ENCODE results near the gene PCDHGA10. TPM values are rescaled to one million over a fixed set of nuclear protein-coding genes. Genes with fewer than 3 reads are reported as not detected.

The PCDHGA10 gene
- total and polyA plus RNA-seq, 2 experiments from 2014 or later: 4.6 to 11.1 TPM

DNA sequence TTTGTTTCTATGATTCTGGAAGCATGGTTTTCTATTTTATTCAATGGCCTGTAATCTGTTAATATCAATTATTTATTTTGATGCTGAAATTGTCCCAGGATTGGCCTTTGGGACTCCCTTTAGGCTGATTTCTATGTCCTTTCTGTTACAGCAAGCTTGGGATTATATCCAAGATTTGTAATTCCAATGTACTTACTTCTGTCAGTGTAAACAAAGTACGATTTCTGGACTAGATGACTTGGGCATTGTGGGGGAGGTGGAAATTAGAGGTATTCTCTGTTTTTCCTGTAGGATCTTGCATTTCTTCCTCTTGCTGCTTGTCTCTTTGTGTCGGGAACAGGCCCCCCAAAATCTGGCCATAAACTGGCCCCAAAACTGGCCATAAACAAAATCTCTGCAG is 21.2 kb downstream of the PCDHGA10 start:
- peak overlapping the region; percentile 59 for H3K4me2 ChIP-seq (ENCODE audit: unreplicated experiment)
- peaks cover 52% of the 10 kb centered on the region for H3K79me2 ChIP-seq (ENCODE audit: insufficient read depth)
- H3K27ac ChIP-seq: peak overlapping the region; percentile 8; the same call in 1 of the 2 replicates
- no peaks in the 10 kb centered on the region for H3K36me3 ChIP-seq (ENCODE audit: low read depth)
- 52 to 54% methylated on average over 2 of the region's 2 CpGs for WGBS, 2 experiments (ENCODE audit: low coverage in 1 of 2, low lambda C conversion rate in 2 of 2, missing lambda C conversion rate in 2 of 2)
- H4K20me1 ChIP-seq (ENCODE audit: insufficient read depth): no peaks in the 10 kb centered on the region
- peaks cover 20% of the 10 kb centered on the region for H3F3A ChIP-seq (ENCODE audit: insufficient read depth)
- H3K4me3 ChIP-seq: 0 out of 2 replicates have a peak overlapping the region, but pooled peaks have one; percentile 23
- H2AFZ ChIP-seq: no peak overlapping the region
- no peaks in the 10 kb centered on the region for H3K27me3 ChIP-seq (replicated peaks; ENCODE audit: insufficient read depth)
- TF ChIP-seq EZH2phosphoT487 (IDR thresholded peaks at IDR 0.05; ENCODE audit: insufficient read depth, low read depth) (no peak), EZH2 (IDR thresholded peaks at IDR 0.05; ENCODE audit: insufficient read depth, poor library complexity, severe bottlenecking) (no peak)
- H3K9me2 ChIP-seq (ENCODE audit: insufficient read depth): no peaks in the 10 kb centered on the region
- no peak overlapping the region for H3K9ac ChIP-seq
- in situ Hi-C loops (cut with MboI): no loop called here
- no peaks in the 10 kb centered on the region for H3K9me3 ChIP-seq (ENCODE audit: low read depth)
- peaks cover 29% of the 10 kb centered on the region for H3K4me1 ChIP-seq (ENCODE audit: insufficient read depth)
- peak; percentile 71 for DNase-seq

DNA sequence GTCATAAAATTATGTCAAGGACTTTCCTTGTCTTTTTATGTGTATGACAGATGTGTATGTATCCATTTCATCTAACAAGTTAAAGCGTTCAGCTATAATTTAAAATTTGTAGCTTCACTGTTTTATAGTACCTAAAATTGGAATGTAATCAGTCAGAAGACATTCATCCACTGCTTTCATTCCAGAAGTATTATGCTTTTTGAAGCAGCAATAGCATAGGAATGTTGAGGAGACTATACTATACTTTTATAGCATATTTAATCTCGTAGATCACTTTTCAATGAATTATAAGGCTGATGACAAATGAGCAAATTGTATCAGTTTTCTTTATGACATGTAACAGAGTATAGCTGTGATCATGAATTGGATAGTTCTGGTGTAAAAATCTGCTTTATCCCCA is 24.4 kb downstream of the PCDHGA10 start:
- peak; percentile 69 for DNase-seq
- H4K20me1 ChIP-seq (ENCODE audit: insufficient read depth): no peaks in the 10 kb centered on the region
- peaks cover 20% of the 10 kb centered on the region for H3F3A ChIP-seq (ENCODE audit: insufficient read depth)
- H3K27me3 ChIP-seq (replicated peaks; ENCODE audit: insufficient read depth): no peaks in the 10 kb centered on the region
- 26 to 31% methylated on average over 2 of the region's 2 CpGs for whole genome bisulfite sequencing, 2 experiments (ENCODE audit: low coverage in 1 of 2, low lambda C conversion rate in 2 of 2, missing lambda C conversion rate in 2 of 2)
- H3K36me3 ChIP-seq (ENCODE audit: low read depth): no peaks in the 10 kb centered on the region
- H3K4me1 ChIP-seq (ENCODE audit: insufficient read depth): peaks cover 36% of the 10 kb centered on the region
- peak overlapping the region; percentile 39 for H3K27ac ChIP-seq
- in situ Hi-C loops (cut with MboI): no loop called here
- peak overlapping the region; percentile 46 for H3K4me2 ChIP-seq (ENCODE audit: unreplicated experiment)
- peaks cover 67% of the 10 kb centered on the region for H3K79me2 ChIP-seq (ENCODE audit: insufficient read depth)
- H3K9me3 ChIP-seq (ENCODE audit: low read depth): no peaks in the 10 kb centered on the region
- TF ChIP-seq EZH2 (IDR thresholded peaks at IDR 0.05; ENCODE audit: insufficient read depth, poor library complexity, severe bottlenecking) (no peak), EZH2phosphoT487 (IDR thresholded peaks at IDR 0.05; ENCODE audit: insufficient read depth, low read depth) (no peak)
- no peak overlapping the region for H2AFZ ChIP-seq
- no peaks in the 10 kb centered on the region for H3K9me2 ChIP-seq (ENCODE audit: insufficient read depth)
- H3K9ac ChIP-seq: no peak overlapping the region
- peak overlapping the region; percentile 19 for H3K4me3 ChIP-seq

DNA sequence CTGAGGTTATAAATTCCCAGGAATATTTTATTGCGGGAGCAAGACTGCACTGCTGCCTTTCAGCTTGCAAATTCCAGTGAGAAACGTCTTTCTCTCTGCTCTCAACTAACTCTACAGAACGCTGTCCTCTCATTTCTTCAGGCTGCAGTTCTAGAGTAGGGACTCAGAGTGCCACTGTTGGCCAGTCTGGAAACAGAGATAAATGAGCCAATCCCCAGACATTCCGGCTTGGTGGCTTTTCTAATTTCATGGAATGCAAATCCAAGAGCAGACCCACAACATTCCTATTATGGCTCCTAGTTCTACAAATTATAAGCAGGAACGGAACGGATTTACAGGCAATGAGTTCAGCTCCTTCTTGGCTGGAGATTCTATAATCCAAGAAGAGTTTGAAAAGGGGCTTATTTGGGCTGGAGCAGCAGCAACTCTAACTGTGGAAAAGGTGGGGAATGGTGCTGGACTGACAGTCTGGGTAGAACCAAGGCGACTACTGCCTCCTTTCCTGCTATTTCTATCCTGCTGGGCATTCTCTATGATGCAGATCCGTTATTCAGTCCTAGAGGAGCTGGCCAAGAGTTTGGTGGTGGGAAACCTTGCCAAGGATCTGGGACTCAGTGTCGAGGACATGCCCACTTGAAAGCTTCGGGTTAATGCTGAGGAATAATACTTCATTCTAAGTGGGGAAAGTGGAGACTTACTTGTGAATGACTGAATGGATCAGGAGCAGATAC is 26.8 kb downstream of the PCDHGA10 start:
- 33 to 34% methylated on average over 10 of the region's 10 CpGs for WGBS, 2 experiments (ENCODE audit: low coverage in 1 of 2, low lambda C conversion rate in 2 of 2, missing lambda C conversion rate in 2 of 2)
- Histone ChIP-seq H3K9me3 (ENCODE audit: low read depth) (no peaks in the 10 kb centered on the region), H3K27me3 (replicated peaks; ENCODE audit: insufficient read depth) (no peaks in the 10 kb centered on the region), H3K36me3 (ENCODE audit: low read depth) (no peaks in the 10 kb centered on the region), H3K4me1 (ENCODE audit: insufficient read depth) (peaks cover 24% of the 10 kb centered on the region), H4K20me1 (ENCODE audit: insufficient read depth) (no peaks in the 10 kb centered on the region), H3K4me3 (no peak overlapping the region), H3K4me2 (ENCODE audit: unreplicated experiment) (peak overlapping the region; percentile 13), H3K9me2 (ENCODE audit: insufficient read depth) (no peaks in the 10 kb centered on the region), H3F3A (ENCODE audit: insufficient read depth) (peaks cover 12% of the 10 kb centered on the region; the same call in 1 of the 2 replicates), H3K79me2 (ENCODE audit: insufficient read depth) (peaks cover 79% of the 10 kb centered on the region), H2AFZ (no peak overlapping the region), H3K27ac (peak overlapping the region; percentile 9), H3K9ac (no peak overlapping the region)
- DNase-seq: peak; percentile 62
- TF ChIP-seq EZH2phosphoT487 (IDR thresholded peaks at IDR 0.05; ENCODE audit: insufficient read depth, low read depth): no peak
- TF ChIP-seq EZH2 (IDR thresholded peaks at IDR 0.05; ENCODE audit: insufficient read depth, poor library complexity, severe bottlenecking): no peak
- in situ Hi-C loops (cut with MboI): no loop called here

GRCh38 chr5:141440341-141440740 is 27.6 kb downstream of the PCDHGA10 start:
- no peak for TF ChIP-seq EZH2 (IDR thresholded peaks at IDR 0.05; ENCODE audit: insufficient read depth, poor library complexity, severe bottlenecking)
- no peak for TF ChIP-seq EZH2phosphoT487 (IDR thresholded peaks at IDR 0.05; ENCODE audit: insufficient read depth, low read depth)
- no peak for DNase-seq
- 88 to 89% methylated on average over 9 of the region's 9 CpGs for WGBS, 2 experiments (ENCODE audit: low coverage in 1 of 2, low lambda C conversion rate in 2 of 2, missing lambda C conversion rate in 2 of 2)
- in situ Hi-C loops (cut with MboI): no loop called here
- no peaks in the 10 kb centered on the region for H3K9me2 ChIP-seq (ENCODE audit: insufficient read depth)
- no peaks in the 10 kb centered on the region for H4K20me1 ChIP-seq (ENCODE audit: insufficient read depth)
- no peaks in the 10 kb centered on the region for H3K27me3 ChIP-seq (replicated peaks; ENCODE audit: insufficient read depth)
- H3K36me3 ChIP-seq (ENCODE audit: low read depth): no peaks in the 10 kb centered on the region
- H3K4me2 ChIP-seq (ENCODE audit: unreplicated experiment): no peak overlapping the region
- H3K9me3 ChIP-seq (ENCODE audit: low read depth): no peaks in the 10 kb centered on the region
- H3K79me2 ChIP-seq (ENCODE audit: insufficient read depth): peaks cover 81% of the 10 kb centered on the region
- H2AFZ ChIP-seq: no peak overlapping the region
- H3F3A ChIP-seq (ENCODE audit: insufficient read depth): peaks cover 12% of the 10 kb centered on the region; the same call in 1 of the 2 replicates
- H3K4me3 ChIP-seq: no peak overlapping the region
- H3K4me1 ChIP-seq (ENCODE audit: insufficient read depth): peaks cover 23% of the 10 kb centered on the region
- no peak overlapping the region for H3K9ac ChIP-seq
- H3K27ac ChIP-seq: no peak overlapping the region
